Measurements from ENCODE around the gene DVL1. TPM values are rescaled to one million over a fixed set of nuclear protein-coding genes. Genes with fewer than 3 reads are reported as not detected.

Gene DVL1
- total and polyA plus RNA-seq, 9 of the 15 experiments (the other 6 are each of a cell fraction or from before 2014, with no cell fraction given), result 0.62 to 135 (median 24.3) TPM

- TF ChIP-seq ZBTB2 (IDR thresholded peaks at IDR 0.05) (no peak), ZNF586 (CRISPR knock-in tag; conservative IDR thresholded peaks at IDR 0.05) (no peak), MTA3 (IDR thresholded peaks at IDR 0.05; ENCODE audit: borderline replicate concordance) (peak; percentile 42; the same call in 1 of the 2 replicates), PHF8 (IDR thresholded peaks at IDR 0.05; ENCODE audit: borderline replicate concordance, low read length) (peak; percentile 81; the same call in 1 of the 2 replicates), HNRNPK (IDR thresholded peaks at IDR 0.05; ENCODE audit: low read depth, low read length, poor library complexity, severe bottlenecking) (peak; percentile 65), CBFA2T3 (IDR thresholded peaks at IDR 0.05) (0 out of 2 replicates have a peak, but pooled peaks have one; percentile 8), STAT6 (CRISPR knock-in tag; IDR thresholded peaks at IDR 0.05) (peak; percentile 84; the same call in 1 of the 2 replicates), ATF3 (IDR thresholded peaks at IDR 0.05) (peak; percentile 49; the same call in 1 of the 2 replicates), ATF3 (CRISPR knock-in tag; conservative IDR thresholded peaks at IDR 0.05) (peak; percentile 83; the same call in 1 of the 2 replicates), STAT5A (IDR thresholded peaks at IDR 0.05; ENCODE audit: borderline replicate concordance, low read length) (no peak), SRSF1 (IDR thresholded peaks at IDR 0.05; ENCODE audit: low read depth, low read length) (peak; percentile 70; the same call in 1 of the 2 replicates), ETS1 (conservative IDR thresholded peaks at IDR 0.05; ENCODE audit: control insufficient read depth, low read depth, low read length) (peak; percentile 82; the same call in 1 of the 2 replicates), MYC (IDR thresholded peaks at IDR 0.05; ENCODE audit: low read depth, low read length) (peak; percentile 97), MYC (CRISPR knock-in tag; IDR thresholded peaks at IDR 0.05; ENCODE audit: borderline replicate concordance, low read depth) (peak; percentile 91; the same call in 1 of the 2 replicates), ZBED1 (IDR thresholded peaks at IDR 0.05) (0 out of 2 replicates have a peak, but pooled peaks have one; percentile 34), FOXK2 (conservative IDR thresholded peaks at IDR 0.05 in 1 of 2, IDR thresholded peaks at IDR 0.05 in 1 of 2; ENCODE audit: low read depth in 2 of 2) (0 out of 4 replicates have a peak, but pooled peaks of 1 of the 2 experiments have one; percentile 17), PML (IDR thresholded peaks at IDR 0.05; ENCODE audit: low read length) (peak; percentile 19; the same call in 1 of the 2 replicates), RBM25 (IDR thresholded peaks at IDR 0.05; ENCODE audit: low read depth, low read length, severe bottlenecking) (no peak), NONO (IDR thresholded peaks at IDR 0.05; ENCODE audit: low read depth in 2 of 2, low read length in 1 of 2) (peak in 1 of 2 experiments; percentile 17; a peak in 1 of 4 replicates), RNF2 (IDR thresholded peaks at IDR 0.05) (peak; percentile 51; the same call in 1 of the 2 replicates), ETV1 (tag; conservative IDR thresholded peaks at IDR 0.05; ENCODE audit: low read depth) (peak; percentile 90)
Measured at GRCh38 chr1:1307923-1308755, 41.1 kb downstream of the DVL1 start, which contains the start of the genes ACAP3 and PUSL1 (continued).
